Measurements from ENCODE around the gene SH3RF2.

SH3RF2 gene

DNA sequence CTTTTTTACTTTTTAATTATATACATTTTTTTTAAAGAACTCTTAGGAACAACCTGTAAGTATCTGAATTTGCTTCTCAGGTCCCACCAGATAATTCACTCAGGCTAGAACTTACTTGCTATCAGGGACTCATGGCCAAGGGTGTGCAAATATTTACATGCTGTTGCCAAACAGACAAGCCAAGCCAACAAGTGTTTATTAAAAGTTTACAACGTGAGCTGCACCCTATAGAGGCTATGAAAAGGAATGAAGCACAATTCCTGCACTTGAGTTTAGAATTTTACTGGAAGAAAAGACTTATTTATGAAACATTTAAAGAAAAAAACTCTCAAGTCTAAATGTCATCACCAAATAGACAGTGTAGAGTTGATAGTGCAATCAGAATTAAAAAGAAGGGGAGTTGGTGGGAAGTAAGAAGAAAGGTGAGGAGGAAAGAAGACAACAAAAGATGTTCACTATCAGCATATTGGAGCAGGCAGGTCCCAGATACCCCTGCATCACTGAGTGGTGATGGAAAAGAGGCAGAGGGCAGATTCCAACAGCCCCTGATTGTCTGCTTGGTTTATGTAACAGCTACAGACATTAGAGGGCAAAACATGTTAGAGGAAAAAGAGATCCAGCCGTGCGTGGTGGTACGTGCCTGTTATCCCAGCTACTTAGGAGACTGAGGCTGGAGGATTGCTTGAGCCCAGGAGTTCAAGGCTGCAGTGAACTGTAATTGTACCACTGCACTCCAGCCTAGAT, 32.8 kb downstream of the SH3RF2 start:
- Histone ChIP-seq H3K27ac (ENCODE audit: low read length) (no peak overlapping the region), H3K9me3 (ENCODE audit: control insufficient read depth in 2 of 2, low read length in 2 of 2) (no peaks in the 10 kb centered on the region), H3K4me3 (ENCODE audit: low read length in 2 of 2) (no peak overlapping the region), H3K27me3 (ENCODE audit: control insufficient read depth in 1 of 2, insufficient read depth in 2 of 2, low read length in 2 of 2) (no peaks in the 10 kb centered on the region), H3K36me3 (ENCODE audit: control insufficient read depth in 2 of 2, insufficient read depth in 2 of 2, low read length in 2 of 2) (no peaks in the 10 kb centered on the region), H3K9ac (ENCODE audit: low read length in 2 of 2) (no peak overlapping the region), H3K4me1 (ENCODE audit: control insufficient read depth, insufficient read depth, low read length) (no peaks in the 10 kb centered on the region)

DNA sequence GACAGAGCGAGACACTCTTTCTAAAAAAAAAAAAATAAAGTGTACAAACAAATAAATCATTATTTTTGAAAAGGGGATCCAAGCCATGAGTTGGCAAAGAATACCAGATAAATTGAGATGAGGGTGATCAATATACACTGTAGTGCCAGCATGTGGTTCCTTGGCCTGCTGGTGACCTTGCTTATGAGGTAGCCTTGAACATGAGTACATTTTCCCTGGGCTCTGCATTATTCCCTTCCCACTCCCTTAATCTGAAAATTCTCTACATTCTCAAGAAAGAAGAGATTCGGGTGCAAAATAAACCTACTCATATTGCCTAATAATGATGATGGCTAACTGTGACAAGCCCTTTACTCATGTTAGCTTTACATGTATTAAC, 33.3 kb downstream of the SH3RF2 start:
- H3K9ac ChIP-seq (ENCODE audit: low read length in 2 of 2) = no peak overlapping the region
- no peaks in the 10 kb centered on the region for H3K36me3 ChIP-seq (ENCODE audit: control insufficient read depth in 2 of 2, insufficient read depth in 2 of 2, low read length in 2 of 2)
- no peaks in the 10 kb centered on the region for H3K4me1 ChIP-seq (ENCODE audit: control insufficient read depth, insufficient read depth, low read length)
- H3K9me3 ChIP-seq (ENCODE audit: control insufficient read depth in 2 of 2, low read length in 2 of 2) = no peaks in the 10 kb centered on the region
- no peak overlapping the region for H3K27ac ChIP-seq (ENCODE audit: low read length)
- no peaks in the 10 kb centered on the region for H3K27me3 ChIP-seq (ENCODE audit: control insufficient read depth in 1 of 2, insufficient read depth in 2 of 2, low read length in 2 of 2)
- no peak overlapping the region for H3K4me3 ChIP-seq (ENCODE audit: low read length in 2 of 2)

DNA sequence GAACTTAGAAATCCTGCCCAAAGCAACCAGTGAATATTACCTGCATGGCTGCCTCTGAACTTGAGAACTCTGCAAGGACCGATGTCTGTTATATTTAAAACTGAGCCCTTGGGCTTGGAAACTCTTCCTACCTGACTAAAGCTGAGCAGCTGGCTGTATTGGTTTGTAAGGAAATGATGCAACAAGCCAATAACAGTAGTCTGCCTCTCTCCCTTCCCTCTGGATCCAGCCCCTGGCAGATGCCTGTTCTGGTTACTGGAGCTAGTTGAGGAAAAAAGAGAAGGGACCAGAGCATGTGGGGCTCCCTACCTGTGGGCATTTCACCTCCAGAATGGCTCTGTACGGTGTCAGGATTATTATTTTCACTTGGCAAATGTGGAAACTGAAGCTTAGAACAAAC, 34.7 kb downstream of the SH3RF2 start:
- no peaks in the 10 kb centered on the region for H3K27me3 ChIP-seq (ENCODE audit: control insufficient read depth in 1 of 2, insufficient read depth in 2 of 2, low read length in 2 of 2)
- no peak overlapping the region for H3K9ac ChIP-seq (ENCODE audit: low read length in 2 of 2)
- H3K9me3 ChIP-seq (ENCODE audit: control insufficient read depth in 2 of 2, low read length in 2 of 2) = no peaks in the 10 kb centered on the region
- no peaks in the 10 kb centered on the region for H3K4me1 ChIP-seq (ENCODE audit: control insufficient read depth, insufficient read depth, low read length)
- H3K36me3 ChIP-seq (ENCODE audit: control insufficient read depth in 2 of 2, insufficient read depth in 2 of 2, low read length in 2 of 2) = no peaks in the 10 kb centered on the region
- no peak overlapping the region for H3K4me3 ChIP-seq (ENCODE audit: low read length in 2 of 2)
- no peak overlapping the region for H3K27ac ChIP-seq (ENCODE audit: low read length)

DNA sequence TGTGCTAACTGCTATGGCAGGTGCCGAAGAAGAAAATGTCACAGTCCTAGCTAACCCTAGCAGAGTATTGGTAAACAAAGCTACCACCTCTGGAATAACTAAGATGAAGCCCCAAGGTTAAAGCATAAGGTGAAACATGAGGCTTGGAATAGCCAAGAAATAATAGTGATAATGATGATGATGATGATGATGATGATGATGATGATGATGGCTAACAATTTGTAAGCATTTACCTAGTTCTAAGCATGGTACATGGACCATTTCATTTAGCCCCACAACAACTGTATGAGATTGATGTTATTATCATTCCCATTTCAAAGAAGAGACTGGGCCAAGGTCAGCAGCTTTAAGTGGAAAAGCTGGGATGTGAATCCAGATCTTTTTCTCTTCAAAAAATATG, 35.3 kb downstream of the SH3RF2 start:
- no peak overlapping the region for H3K4me3 ChIP-seq (ENCODE audit: low read length in 2 of 2)
- H3K9me3 ChIP-seq (ENCODE audit: control insufficient read depth in 2 of 2, low read length in 2 of 2) = no peaks in the 10 kb centered on the region
- H3K4me1 ChIP-seq (ENCODE audit: control insufficient read depth, insufficient read depth, low read length) = no peaks in the 10 kb centered on the region
- no peaks in the 10 kb centered on the region for H3K27me3 ChIP-seq (ENCODE audit: control insufficient read depth in 1 of 2, insufficient read depth in 2 of 2, low read length in 2 of 2)
- H3K36me3 ChIP-seq (ENCODE audit: control insufficient read depth in 2 of 2, insufficient read depth in 2 of 2, low read length in 2 of 2) = no peaks in the 10 kb centered on the region
- H3K27ac ChIP-seq (ENCODE audit: low read length) = no peak overlapping the region
- H3K9ac ChIP-seq (ENCODE audit: low read length in 2 of 2) = no peak overlapping the region

DNA sequence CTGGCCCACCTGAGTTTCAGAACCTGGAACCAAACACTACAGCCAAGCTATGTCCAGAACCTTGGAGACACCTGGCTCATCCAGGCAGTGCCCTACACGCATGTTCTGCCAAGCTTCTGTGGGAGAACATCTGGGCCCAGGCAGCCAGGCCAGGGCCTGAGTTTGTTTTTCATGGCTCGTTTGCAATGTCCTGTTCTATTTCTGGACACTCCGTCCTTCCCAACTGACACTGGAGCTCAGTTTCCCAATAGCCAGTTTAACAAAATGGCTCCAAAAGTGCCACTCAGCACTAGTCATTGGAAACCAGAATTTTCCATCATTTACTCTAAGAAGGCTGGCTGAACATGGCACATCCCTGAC, 38.6 kb downstream of the SH3RF2 start:
- Histone ChIP-seq H3K9me3 (ENCODE audit: control insufficient read depth in 2 of 2, low read length in 2 of 2) (no peaks in the 10 kb centered on the region), H3K4me1 (ENCODE audit: control insufficient read depth, insufficient read depth, low read length) (no peaks in the 10 kb centered on the region), H3K4me3 (ENCODE audit: low read length in 2 of 2) (no peak overlapping the region), H3K27ac (ENCODE audit: low read length) (no peak overlapping the region), H3K36me3 (ENCODE audit: control insufficient read depth in 2 of 2, insufficient read depth in 2 of 2, low read length in 2 of 2) (no peaks in the 10 kb centered on the region), H3K27me3 (ENCODE audit: control insufficient read depth in 1 of 2, insufficient read depth in 2 of 2, low read length in 2 of 2) (no peaks in the 10 kb centered on the region), H3K9ac (ENCODE audit: low read length in 2 of 2) (no peak overlapping the region)

DNA sequence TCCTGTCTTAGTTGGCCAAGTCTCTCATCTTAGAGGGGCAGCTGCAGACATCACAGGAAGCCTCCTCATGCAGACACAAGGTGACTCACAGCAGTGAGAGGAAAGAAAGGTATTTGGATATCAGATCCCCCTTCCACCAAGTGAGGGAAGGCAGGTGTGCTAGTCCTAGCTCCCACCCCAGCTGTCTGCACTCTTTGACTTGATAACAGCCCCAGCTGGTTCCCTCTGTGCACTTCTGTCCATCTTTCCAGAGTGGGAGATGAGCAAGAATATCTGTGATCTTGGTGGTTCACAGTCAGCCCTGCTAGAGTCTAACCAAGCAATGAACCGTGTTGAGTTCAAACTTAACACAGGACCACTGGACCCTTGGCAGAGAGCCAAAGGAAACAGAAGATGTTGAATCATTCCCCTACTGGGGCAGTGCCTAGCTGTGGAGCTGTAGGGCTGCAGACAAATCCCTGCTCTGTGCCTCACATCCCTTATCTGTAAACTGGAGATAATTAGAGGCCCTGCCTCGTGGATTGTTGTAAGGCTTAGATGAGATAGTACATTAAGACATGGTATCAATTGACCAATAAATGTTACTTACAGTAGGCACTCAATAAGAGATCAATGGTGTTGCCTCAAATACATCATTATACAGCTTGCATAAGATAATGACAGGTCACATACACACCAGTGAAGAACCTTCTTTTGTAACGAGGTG, 39.1 kb downstream of the SH3RF2 start:
- H3K36me3 ChIP-seq (ENCODE audit: control insufficient read depth in 2 of 2, insufficient read depth in 2 of 2, low read length in 2 of 2) = no peaks in the 10 kb centered on the region
- no peak overlapping the region for H3K4me3 ChIP-seq (ENCODE audit: low read length in 2 of 2)
- H3K9me3 ChIP-seq (ENCODE audit: control insufficient read depth in 2 of 2, low read length in 2 of 2) = no peaks in the 10 kb centered on the region
- H3K9ac ChIP-seq (ENCODE audit: low read length in 2 of 2) = no peak overlapping the region
- H3K27ac ChIP-seq (ENCODE audit: low read length) = no peak overlapping the region
- no peaks in the 10 kb centered on the region for H3K27me3 ChIP-seq (ENCODE audit: control insufficient read depth in 1 of 2, insufficient read depth in 2 of 2, low read length in 2 of 2)
- H3K4me1 ChIP-seq (ENCODE audit: control insufficient read depth, insufficient read depth, low read length) = no peaks in the 10 kb centered on the region

DNA sequence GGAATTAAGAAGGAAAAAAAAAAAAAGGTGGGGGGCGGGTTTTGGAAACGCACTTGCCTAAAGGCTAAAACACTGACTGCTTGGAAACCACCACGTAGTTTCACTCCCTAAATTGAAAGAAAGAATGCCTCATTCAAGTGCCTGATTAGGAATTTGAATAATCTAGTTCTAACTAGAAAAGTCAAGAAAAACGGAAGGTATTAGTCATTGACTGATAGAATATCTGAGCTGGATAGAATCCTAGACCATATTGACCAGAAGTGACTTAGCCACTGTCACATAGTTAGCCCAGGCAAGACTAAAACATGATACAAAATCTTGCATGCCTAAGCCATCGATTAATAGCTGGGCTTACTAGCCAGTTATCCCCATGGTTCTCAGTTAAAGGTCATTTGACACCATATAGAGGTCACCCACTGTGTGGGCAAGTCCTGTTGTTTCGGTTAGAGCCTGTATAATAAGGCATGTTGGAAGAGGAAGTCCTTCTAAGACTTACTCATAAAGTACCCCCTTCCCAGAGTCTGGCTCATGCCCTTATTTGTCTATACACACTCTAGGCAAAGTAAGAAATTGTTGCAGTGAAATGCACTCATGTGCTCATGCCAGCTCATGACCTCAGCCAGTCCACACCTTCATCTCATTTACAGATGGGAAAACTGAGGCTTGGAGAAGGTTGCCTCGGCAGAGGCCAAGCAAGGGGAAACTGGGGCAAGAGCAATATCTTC, 40.2 kb downstream of the SH3RF2 start:
- H3K36me3 ChIP-seq (ENCODE audit: control insufficient read depth in 2 of 2, insufficient read depth in 2 of 2, low read length in 2 of 2) = no peaks in the 10 kb centered on the region
- H3K9ac ChIP-seq (ENCODE audit: low read length in 2 of 2) = no peak overlapping the region
- no peaks in the 10 kb centered on the region for H3K4me1 ChIP-seq (ENCODE audit: control insufficient read depth, insufficient read depth, low read length)
- no peaks in the 10 kb centered on the region for H3K9me3 ChIP-seq (ENCODE audit: control insufficient read depth in 2 of 2, low read length in 2 of 2)
- H3K27me3 ChIP-seq (ENCODE audit: control insufficient read depth in 1 of 2, insufficient read depth in 2 of 2, low read length in 2 of 2) = no peaks in the 10 kb centered on the region
- no peak overlapping the region for H3K4me3 ChIP-seq (ENCODE audit: low read length in 2 of 2)
- H3K27ac ChIP-seq (ENCODE audit: low read length) = no peak overlapping the region

DNA sequence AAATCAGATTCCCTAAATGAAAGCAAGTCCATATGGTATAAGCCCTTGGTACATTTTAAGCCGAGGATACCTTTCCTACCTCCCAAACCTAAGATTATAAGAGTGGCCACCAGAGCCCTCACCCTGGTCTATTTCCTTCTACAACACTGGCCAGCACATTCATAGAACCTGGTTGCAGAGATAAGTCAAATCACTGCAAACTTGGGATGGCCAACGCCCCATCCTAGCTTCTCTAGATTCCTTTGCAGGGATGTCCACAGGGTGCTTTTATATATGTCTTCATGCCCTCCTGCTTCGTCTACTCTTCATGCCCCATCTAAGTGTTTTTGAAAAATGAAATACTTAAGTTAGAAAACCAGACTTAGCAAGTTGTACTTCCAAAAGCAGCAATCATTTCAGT, 41.8 kb downstream of the SH3RF2 start:
- Histone ChIP-seq H3K4me1 (ENCODE audit: control insufficient read depth, insufficient read depth, low read length) (no peaks in the 10 kb centered on the region), H3K4me3 (ENCODE audit: low read length in 2 of 2) (no peak overlapping the region), H3K9me3 (ENCODE audit: control insufficient read depth in 2 of 2, low read length in 2 of 2) (no peaks in the 10 kb centered on the region), H3K27ac (ENCODE audit: low read length) (no peak overlapping the region), H3K27me3 (ENCODE audit: control insufficient read depth in 1 of 2, insufficient read depth in 2 of 2, low read length in 2 of 2) (no peaks in the 10 kb centered on the region), H3K9ac (ENCODE audit: low read length in 2 of 2) (no peak overlapping the region), H3K36me3 (ENCODE audit: control insufficient read depth in 2 of 2, insufficient read depth in 2 of 2, low read length in 2 of 2) (no peaks in the 10 kb centered on the region)

DNA sequence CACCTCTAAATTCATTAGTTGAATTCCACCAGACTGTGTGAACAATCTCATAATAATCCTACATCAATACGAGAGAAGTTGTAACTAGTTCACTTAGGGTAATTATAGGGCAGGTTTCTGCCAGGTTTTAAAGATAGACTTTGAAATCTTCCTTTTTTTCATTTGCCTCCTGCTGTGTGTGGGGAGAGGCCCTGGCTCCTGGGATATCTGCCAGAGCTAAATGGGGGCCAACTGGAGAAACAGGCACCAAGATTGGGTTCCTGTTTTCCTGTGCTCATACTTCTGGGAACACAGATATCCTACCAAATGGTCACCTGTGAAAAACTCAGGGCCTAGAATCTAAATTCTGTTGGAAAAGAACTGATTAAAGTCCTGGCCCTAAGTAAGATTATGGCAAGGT, 42.3 kb downstream of the SH3RF2 start:
- H3K36me3 ChIP-seq (ENCODE audit: control insufficient read depth in 2 of 2, insufficient read depth in 2 of 2, low read length in 2 of 2) = no peaks in the 10 kb centered on the region
- no peaks in the 10 kb centered on the region for H3K4me1 ChIP-seq (ENCODE audit: control insufficient read depth, insufficient read depth, low read length)
- no peaks in the 10 kb centered on the region for H3K27me3 ChIP-seq (ENCODE audit: control insufficient read depth in 1 of 2, insufficient read depth in 2 of 2, low read length in 2 of 2)
- H3K4me3 ChIP-seq (ENCODE audit: low read length in 2 of 2) = no peak overlapping the region
- H3K9ac ChIP-seq (ENCODE audit: low read length in 2 of 2) = no peak overlapping the region
- no peaks in the 10 kb centered on the region for H3K9me3 ChIP-seq (ENCODE audit: control insufficient read depth in 2 of 2, low read length in 2 of 2)
- no peak overlapping the region for H3K27ac ChIP-seq (ENCODE audit: low read length)

DNA sequence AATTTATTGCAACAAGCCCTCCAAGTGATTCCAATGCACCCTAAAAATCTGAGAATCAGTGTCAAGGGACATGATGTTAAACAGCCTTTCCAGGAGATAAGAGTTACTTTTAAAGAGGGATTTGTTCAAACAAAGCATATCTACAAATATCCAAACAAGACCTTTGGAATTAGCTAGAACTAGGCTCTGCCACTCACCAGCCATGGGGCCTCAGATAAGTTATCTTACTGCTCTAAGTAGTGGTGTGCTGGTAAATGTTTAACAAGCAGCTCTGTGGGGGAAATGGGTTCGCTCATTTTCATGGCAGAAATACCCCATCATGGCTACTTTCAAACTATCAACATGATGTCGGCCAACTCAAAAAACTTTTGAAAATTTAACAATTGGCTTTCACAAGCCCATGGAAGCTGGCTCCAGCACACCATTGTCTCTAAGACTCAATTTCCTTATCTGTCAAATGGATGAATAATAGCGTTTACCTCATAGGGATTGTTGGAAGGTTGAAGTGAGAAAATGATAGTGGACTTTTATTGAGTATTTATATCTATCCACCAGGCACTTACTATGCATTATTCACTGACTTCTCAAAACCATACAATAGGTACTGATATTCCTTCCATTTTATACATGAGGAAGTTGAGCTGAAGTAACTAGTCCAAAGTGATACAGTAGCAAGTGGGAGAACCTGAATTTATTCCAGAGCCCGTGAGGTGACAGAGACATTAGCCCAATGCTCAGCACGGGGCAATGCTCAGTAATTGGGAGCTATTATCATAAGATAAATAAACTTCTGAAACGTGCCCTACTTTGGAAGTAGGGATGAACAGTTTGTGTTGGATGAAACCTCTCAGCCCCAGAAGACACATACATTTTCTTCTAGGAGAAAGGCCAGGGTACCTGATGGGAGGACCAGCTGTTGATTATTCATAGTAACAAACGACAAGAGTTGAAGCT, 43.2 kb downstream of the SH3RF2 start:
- Histone ChIP-seq H3K27ac (ENCODE audit: low read length) (no peak overlapping the region), H3K4me3 (ENCODE audit: low read length in 2 of 2) (no peak overlapping the region), H3K9ac (ENCODE audit: low read length in 2 of 2) (no peak overlapping the region), H3K27me3 (ENCODE audit: control insufficient read depth in 1 of 2, insufficient read depth in 2 of 2, low read length in 2 of 2) (no peaks in the 10 kb centered on the region), H3K36me3 (ENCODE audit: control insufficient read depth in 2 of 2, insufficient read depth in 2 of 2, low read length in 2 of 2) (no peaks in the 10 kb centered on the region), H3K9me3 (ENCODE audit: control insufficient read depth in 2 of 2, low read length in 2 of 2) (no peaks in the 10 kb centered on the region), H3K4me1 (ENCODE audit: control insufficient read depth, insufficient read depth, low read length) (no peaks in the 10 kb centered on the region)
